ENCODE results near the gene PRDM5. TPM values are rescaled to one million over a fixed set of nuclear protein-coding genes. Genes with fewer than 3 reads are reported as not detected.

The PRDM5 gene
- total RNA-seq, 1 experiment from 2014 or later: 5.1 TPM

GRCh38 chr4:120815361-120815760 is 107.2 kb downstream of the PRDM5 start:
- no TSS peak for BruUV-seq (replicated peaks)
- no peaks in the 10 kb centered on the region for H3K36me3 ChIP-seq (ENCODE audit: control insufficient read depth in 1 of 2, insufficient read depth in 2 of 2, low read length in 2 of 2)
- no peak overlapping the region for H3K9ac ChIP-seq (ENCODE audit: low read length)
- no peaks in the 10 kb centered on the region for H3K27me3 ChIP-seq (ENCODE audit: insufficient read depth, low read length)
- intact Hi-C loops (cut with micrococcal nuclease): no loop called here
- no peaks in the 10 kb centered on the region for H3K9me2 ChIP-seq (ENCODE audit: insufficient read depth)
- no peaks in the 10 kb centered on the region for H3K9me3 ChIP-seq (ENCODE audit: control insufficient read depth in 1 of 2, insufficient read depth in 1 of 2, low read depth in 1 of 2, low read length in 2 of 2)
- ChIA-PET POLR2A (no interaction called here), RAD21 (ENCODE audit: low non-redundant PET in 1 of 2, low total read pairs in 2 of 2, uncharacterized antibody in 2 of 2, unreplicated experiment in 2 of 2) (no interaction called here), CTCF (no interaction called here)
- no peak overlapping the region for H3K27ac ChIP-seq (ENCODE audit: low read depth, low read length)
- ATAC-seq: no peak
- H4K20me1 ChIP-seq (ENCODE audit: insufficient read depth): no peaks in the 10 kb centered on the region
- H3K4me3 ChIP-seq (replicated peaks in 1 of 2; ENCODE audit: low read depth in 1 of 2, low read length in 2 of 2): no peak overlapping the region
- no peaks in the 10 kb centered on the region for H3K4me1 ChIP-seq (ENCODE audit: control insufficient read depth in 1 of 2, insufficient read depth in 2 of 2, low read length in 2 of 2)
- no peak for DNase-seq (ENCODE audit: low read depth, low spot score)
- no peak overlapping the region for H3K4me2 ChIP-seq (ENCODE audit: low read length)
- TF ChIP-seq EZH2phosphoT487 (IDR thresholded peaks at IDR 0.05; ENCODE audit: borderline replicate concordance): no peak
- TF ChIP-seq JUND (IDR thresholded peaks at IDR 0.05): no peak
- no peak for TF ChIP-seq SP1 (IDR thresholded peaks at IDR 0.05; ENCODE audit: low read depth)
- no peak for TF ChIP-seq EZH2 (IDR thresholded peaks at IDR 0.05)
- no peak for TF ChIP-seq RAD21 (IDR thresholded peaks at IDR 0.05; ENCODE audit: low read depth)
- no peak for TF ChIP-seq CEBPB (IDR thresholded peaks at IDR 0.05; ENCODE audit: low read depth)
- no peak for TF ChIP-seq CBX3 (IDR thresholded peaks at IDR 0.05; ENCODE audit: low read depth)
- TF ChIP-seq FOSL1 (IDR thresholded peaks at IDR 0.05; ENCODE audit: low read depth): no peak
- TF ChIP-seq ZNF274 (IDR thresholded peaks at IDR 0.05; ENCODE audit: low read depth, low read length): no peak
- no peak for TF ChIP-seq POLR2AphosphoS5 (IDR thresholded peaks at IDR 0.05; ENCODE audit: low read depth, low read length)
- TF ChIP-seq ZFX (IDR thresholded peaks at IDR 0.05): no peak
- TF ChIP-seq ZBTB33 (IDR thresholded peaks at IDR 0.05; ENCODE audit: extremely low read depth, insufficient replicate concordance, low read length): no peak
- TF ChIP-seq MAX (IDR thresholded peaks at IDR 0.05): no peak
- H3K79me2 ChIP-seq (ENCODE audit: insufficient read depth, low read length): no peaks in the 10 kb centered on the region
- H2AFZ ChIP-seq (ENCODE audit: low read depth, low read length, poor library complexity, severe bottlenecking): no peak overlapping the region
